ENCODE measurements around the gene CRB2.

Gene CRB2

GRCh38 chr9:123401879-123402513 is 46.0 kb downstream of the CRB2 start:
- Histone ChIP-seq H3K36me3 (ENCODE audit: insufficient read depth, low read length) (no peaks in the 10 kb centered on the region), H3K4me3 (no peak overlapping the region), H3K27ac (no peak overlapping the region), H3K9me3 (ENCODE audit: low read depth, low read length) (no peaks in the 10 kb centered on the region), H3K9ac (ENCODE audit: insufficient read length) (no peak overlapping the region)
- TF ChIP-seq EZH2 (IDR thresholded peaks at IDR 0.05) (no peak), POLR2AphosphoS5 (IDR thresholded peaks at IDR 0.05; ENCODE audit: borderline replicate concordance, low read depth, low read length) (no peak), FOXP2 (optimal IDR thresholded peaks at IDR 0.05; ENCODE audit: control extremely low read depth, extremely low read length, insufficient read depth) (peak; percentile 29)
- DNase-seq (ENCODE audit: low read depth, low spot score) = peak; percentile 18

- DNase-seq (ENCODE audit: low read depth, low spot score) = no peak
- Histone ChIP-seq H3K4me3 (no peak overlapping the region), H3K36me3 (ENCODE audit: insufficient read depth, low read length) (no peaks in the 10 kb centered on the region), H3K9ac (ENCODE audit: insufficient read length) (no peak overlapping the region), H3K9me3 (ENCODE audit: low read depth, low read length) (no peaks in the 10 kb centered on the region), H3K27ac (no peak overlapping the region)
- TF ChIP-seq FOXP2 (optimal IDR thresholded peaks at IDR 0.05; ENCODE audit: control extremely low read depth, extremely low read length, insufficient read depth) (no peak), EZH2 (IDR thresholded peaks at IDR 0.05) (no peak), POLR2AphosphoS5 (IDR thresholded peaks at IDR 0.05; ENCODE audit: borderline replicate concordance, low read depth, low read length) (no peak)
Observed at GRCh38 chr9:123402981-123403509, 47.0 kb downstream of the CRB2 start.

GRCh38 chr9:123406016-123406415 is 50.0 kb downstream of the CRB2 start:
- H3K4me3 ChIP-seq = no peak overlapping the region
- no peak for TF ChIP-seq POLR2AphosphoS5 (IDR thresholded peaks at IDR 0.05; ENCODE audit: borderline replicate concordance, low read depth, low read length)
- H3K9me3 ChIP-seq (ENCODE audit: low read depth, low read length) = no peaks in the 10 kb centered on the region
- no peak overlapping the region for H3K27ac ChIP-seq
- H3K9ac ChIP-seq (ENCODE audit: insufficient read length) = no peak overlapping the region
- no peak for DNase-seq (ENCODE audit: low read depth, low spot score)
- H3K36me3 ChIP-seq (ENCODE audit: insufficient read depth, low read length) = no peaks in the 10 kb centered on the region

GRCh38 chr9:123406691-123407216 is 50.8 kb downstream of the CRB2 start:
- H3K9me3 ChIP-seq (ENCODE audit: low read depth, low read length) = no peaks in the 10 kb centered on the region
- no peaks in the 10 kb centered on the region for H3K36me3 ChIP-seq (ENCODE audit: insufficient read depth, low read length)
- no peak overlapping the region for H3K27ac ChIP-seq
- no peak for TF ChIP-seq EZH2 (IDR thresholded peaks at IDR 0.05)
- TF ChIP-seq FOXP2 (optimal IDR thresholded peaks at IDR 0.05; ENCODE audit: control extremely low read depth, extremely low read length, insufficient read depth) = no peak
- TF ChIP-seq POLR2AphosphoS5 (IDR thresholded peaks at IDR 0.05; ENCODE audit: borderline replicate concordance, low read depth, low read length) = no peak
- no peak overlapping the region for H3K4me3 ChIP-seq
- DNase-seq (ENCODE audit: low read depth, low spot score) = no peak
- H3K9ac ChIP-seq (ENCODE audit: insufficient read length) = no peak overlapping the region

GRCh38 chr9:123407217-123407851 is 51.3 kb downstream of the CRB2 start:
- Histone ChIP-seq H3K36me3 (ENCODE audit: insufficient read depth, low read length) (no peaks in the 10 kb centered on the region), H3K9ac (ENCODE audit: insufficient read length) (no peak overlapping the region), H3K27ac (no peak overlapping the region), H3K4me3 (no peak overlapping the region), H3K9me3 (ENCODE audit: low read depth, low read length) (no peaks in the 10 kb centered on the region)
- no peak for TF ChIP-seq FOXP2 (optimal IDR thresholded peaks at IDR 0.05; ENCODE audit: control extremely low read depth, extremely low read length, insufficient read depth)
- TF ChIP-seq POLR2AphosphoS5 (IDR thresholded peaks at IDR 0.05; ENCODE audit: borderline replicate concordance, low read depth, low read length) = no peak
- no peak for TF ChIP-seq EZH2 (IDR thresholded peaks at IDR 0.05)
- no peak for DNase-seq (ENCODE audit: low read depth, low spot score)

- no peak overlapping the region for H3K27ac ChIP-seq
- H3K9ac ChIP-seq (ENCODE audit: insufficient read length) = no peak overlapping the region
- TF ChIP-seq FOXP2 (optimal IDR thresholded peaks at IDR 0.05; ENCODE audit: control extremely low read depth, extremely low read length, insufficient read depth) = no peak
- TF ChIP-seq EZH2 (IDR thresholded peaks at IDR 0.05) = no peak
- no peak for TF ChIP-seq POLR2AphosphoS5 (IDR thresholded peaks at IDR 0.05; ENCODE audit: borderline replicate concordance, low read depth, low read length)
- DNase-seq (ENCODE audit: low read depth, low spot score) = no peak
- H3K9me3 ChIP-seq (ENCODE audit: low read depth, low read length) = no peaks in the 10 kb centered on the region
- H3K36me3 ChIP-seq (ENCODE audit: insufficient read depth, low read length) = no peaks in the 10 kb centered on the region
- no peak overlapping the region for H3K4me3 ChIP-seq
Observed at GRCh38 chr9:123408313-123409262, 52.6 kb downstream of the CRB2 start.

- TF ChIP-seq FOXP2 (optimal IDR thresholded peaks at IDR 0.05; ENCODE audit: control extremely low read depth, extremely low read length, insufficient read depth) (no peak), EZH2 (IDR thresholded peaks at IDR 0.05) (no peak), POLR2AphosphoS5 (IDR thresholded peaks at IDR 0.05; ENCODE audit: borderline replicate concordance, low read depth, low read length) (no peak)
- Histone ChIP-seq H3K27ac (no peak overlapping the region), H3K4me3 (no peak overlapping the region), H3K36me3 (ENCODE audit: insufficient read depth, low read length) (no peaks in the 10 kb centered on the region), H3K9me3 (ENCODE audit: low read depth, low read length) (no peaks in the 10 kb centered on the region), H3K9ac (ENCODE audit: insufficient read length) (no peak overlapping the region)
- no peak for DNase-seq (ENCODE audit: low read depth, low spot score)
Observed at GRCh38 chr9:123410281-123410910, 54.4 kb downstream of the CRB2 start.
